Measurements from ENCODE around the gene SLC2A13.
"Not testable (repeated sequence)": the region's sequence is repeated elsewhere in the genome, so short reads cannot be mapped to it uniquely, and the experiment has no call there.

Gene SLC2A13

GRCh38 chr12:39868328-39868725, 237.6 kb downstream of the SLC2A13 start:
- DNase-seq (ENCODE audit: low read depth, low spot score), result no peak

- no peak for DNase-seq (ENCODE audit: low read depth, low spot score)
Measured at GRCh38 chr12:39867631-39868327, 238.1 kb downstream of the SLC2A13 start.

DNA sequence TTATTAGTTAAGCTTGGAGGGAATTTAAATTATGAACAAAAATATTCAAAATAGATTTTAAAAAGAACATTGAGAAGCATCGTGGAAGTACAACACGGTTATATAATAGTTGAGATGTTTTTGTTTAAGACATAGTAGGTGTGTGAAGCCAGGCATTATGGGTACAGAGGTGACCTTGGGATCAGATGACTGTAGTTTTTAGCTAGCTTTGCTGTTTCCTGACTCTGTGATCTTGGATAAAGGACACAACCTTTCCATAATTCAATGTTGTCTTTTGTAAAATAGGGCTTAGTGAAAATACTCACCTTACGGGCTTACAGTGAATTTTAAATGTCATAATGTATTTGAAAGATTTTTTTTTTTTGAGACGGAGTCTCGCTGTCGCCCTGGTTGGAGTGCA, 239.7 kb downstream of the SLC2A13 start:
- DNase-seq (ENCODE audit: low read depth, low spot score), result no peak

- no peak for DNase-seq (ENCODE audit: low read depth, low spot score)
Measured at GRCh38 chr12:39860695-39861094, 245.2 kb downstream of the SLC2A13 start.

DNA sequence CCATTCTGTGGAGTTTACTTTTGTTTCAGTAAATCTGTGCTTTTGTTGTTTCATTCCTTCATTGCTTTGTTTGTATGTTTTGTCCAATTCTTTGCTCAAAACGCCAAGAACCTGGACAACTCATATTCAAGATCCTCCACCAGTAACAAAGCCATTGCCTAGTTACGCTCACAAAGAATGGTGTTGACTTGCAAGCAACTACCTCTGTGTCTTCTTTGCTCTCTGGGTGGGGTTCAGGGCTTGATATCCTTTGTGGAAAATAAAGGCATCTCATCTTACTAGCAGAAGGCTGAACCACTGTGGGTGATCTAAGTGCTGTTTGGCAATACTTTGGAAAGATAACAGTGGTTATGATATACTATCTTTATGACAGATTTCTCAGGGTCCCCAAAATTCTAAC, 252.9 kb downstream of the SLC2A13 start:
- no peak for DNase-seq (ENCODE audit: low read depth, low spot score)

GRCh38 chr12:39852346-39852745, 253.5 kb downstream of the SLC2A13 start:
- DNase-seq (ENCODE audit: low read depth, low spot score), result no peak

DNA sequence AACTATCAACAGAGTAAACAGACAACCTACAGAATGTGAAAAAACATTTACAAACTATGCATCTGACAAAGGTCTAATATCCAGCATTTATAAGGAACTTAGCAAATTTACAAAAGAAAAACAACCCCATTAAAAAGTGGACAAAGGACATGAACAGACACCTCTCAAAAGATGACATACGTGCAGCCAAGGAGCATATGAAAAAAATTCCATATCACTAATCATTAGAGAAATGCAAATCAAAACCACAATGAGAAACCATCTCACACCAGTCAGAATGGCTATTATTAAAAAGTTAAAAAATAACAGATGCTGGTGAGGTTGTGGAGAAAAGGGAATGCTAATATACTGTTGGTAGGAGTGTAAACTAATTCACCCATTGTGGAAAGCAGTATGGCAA, 257.7 kb downstream of the SLC2A13 start:
- not testable (repeated sequence) for DNase-seq (ENCODE audit: low read depth, low spot score)

DNA sequence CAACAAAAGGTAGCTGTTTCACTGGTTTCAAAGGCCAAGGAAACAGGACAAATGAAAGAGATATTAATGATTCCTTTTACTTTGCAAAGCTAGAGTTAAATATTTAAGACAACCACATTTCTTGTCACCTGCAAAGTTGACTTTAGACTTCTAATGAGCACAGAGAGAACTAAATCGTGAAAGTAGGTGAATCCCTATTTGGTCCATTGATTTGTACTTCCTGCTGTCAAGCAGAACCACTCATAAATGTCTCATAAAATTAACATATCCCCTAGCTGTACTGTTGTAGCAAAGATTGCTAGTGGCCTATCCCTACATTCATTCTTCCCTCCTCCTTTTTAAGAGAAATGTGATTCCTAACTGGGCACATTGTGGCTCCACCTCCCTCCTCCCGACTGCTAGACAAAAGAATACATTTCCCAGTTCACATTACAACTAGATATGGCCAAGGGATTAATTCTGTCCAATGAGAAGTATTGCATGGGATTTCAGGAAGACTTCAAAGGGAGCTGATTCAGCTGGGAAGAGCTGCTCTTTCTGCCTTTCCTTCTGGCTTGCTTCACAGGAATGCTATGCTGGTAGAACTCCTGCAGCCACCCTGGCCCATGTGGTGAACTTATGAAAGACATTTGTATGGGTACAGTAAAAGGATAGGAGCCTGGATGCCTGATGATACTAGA, 258.8 kb downstream of the SLC2A13 start:
- no peak for DNase-seq (ENCODE audit: low read depth, low spot score)

DNA sequence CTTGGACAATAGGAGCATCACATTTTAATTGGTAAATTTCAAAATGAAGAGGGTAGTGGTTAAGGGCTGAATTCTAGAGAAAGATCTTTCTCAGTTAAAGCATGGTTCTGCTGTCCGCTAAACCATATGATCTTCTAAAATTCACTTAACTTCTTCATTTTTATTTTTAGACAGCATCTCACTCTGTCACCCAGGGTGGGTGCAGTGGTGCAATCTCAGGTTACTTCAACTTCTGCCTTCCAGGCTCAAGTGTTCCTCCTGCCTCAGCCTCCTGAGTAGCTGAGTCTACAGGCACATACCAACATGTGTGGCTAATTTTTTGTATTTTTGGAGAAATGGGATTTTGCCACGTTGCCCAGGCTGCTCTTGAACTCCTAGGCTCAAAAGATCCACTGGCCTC, 259.6 kb downstream of the SLC2A13 start:
- DNase-seq (ENCODE audit: low read depth, low spot score), result no peak

- no peak for DNase-seq (ENCODE audit: low read depth, low spot score)
Measured at GRCh38 chr12:39840422-39840821, 265.5 kb downstream of the SLC2A13 start.

DNA sequence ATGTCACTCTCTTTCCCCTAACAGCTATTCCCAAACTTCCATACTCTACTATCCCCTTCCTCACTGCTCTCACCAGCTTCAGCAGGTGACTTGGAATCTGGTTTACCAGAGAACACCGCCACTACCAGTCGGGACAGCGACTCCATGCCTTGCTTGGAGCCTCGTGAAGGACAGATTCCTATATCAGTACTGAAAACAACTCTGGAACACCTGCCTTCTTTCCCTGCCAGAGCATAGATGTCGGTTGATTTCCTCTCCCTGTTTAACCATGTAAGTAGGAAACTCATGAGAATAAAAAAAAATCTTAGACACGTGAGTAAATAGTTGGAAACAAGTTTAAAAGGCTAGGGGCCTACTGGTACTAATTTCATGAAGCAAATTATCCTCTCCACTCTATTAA, 266.8 kb downstream of the SLC2A13 start:
- DNase-seq (ENCODE audit: low read depth, low spot score), result no peak

DNA sequence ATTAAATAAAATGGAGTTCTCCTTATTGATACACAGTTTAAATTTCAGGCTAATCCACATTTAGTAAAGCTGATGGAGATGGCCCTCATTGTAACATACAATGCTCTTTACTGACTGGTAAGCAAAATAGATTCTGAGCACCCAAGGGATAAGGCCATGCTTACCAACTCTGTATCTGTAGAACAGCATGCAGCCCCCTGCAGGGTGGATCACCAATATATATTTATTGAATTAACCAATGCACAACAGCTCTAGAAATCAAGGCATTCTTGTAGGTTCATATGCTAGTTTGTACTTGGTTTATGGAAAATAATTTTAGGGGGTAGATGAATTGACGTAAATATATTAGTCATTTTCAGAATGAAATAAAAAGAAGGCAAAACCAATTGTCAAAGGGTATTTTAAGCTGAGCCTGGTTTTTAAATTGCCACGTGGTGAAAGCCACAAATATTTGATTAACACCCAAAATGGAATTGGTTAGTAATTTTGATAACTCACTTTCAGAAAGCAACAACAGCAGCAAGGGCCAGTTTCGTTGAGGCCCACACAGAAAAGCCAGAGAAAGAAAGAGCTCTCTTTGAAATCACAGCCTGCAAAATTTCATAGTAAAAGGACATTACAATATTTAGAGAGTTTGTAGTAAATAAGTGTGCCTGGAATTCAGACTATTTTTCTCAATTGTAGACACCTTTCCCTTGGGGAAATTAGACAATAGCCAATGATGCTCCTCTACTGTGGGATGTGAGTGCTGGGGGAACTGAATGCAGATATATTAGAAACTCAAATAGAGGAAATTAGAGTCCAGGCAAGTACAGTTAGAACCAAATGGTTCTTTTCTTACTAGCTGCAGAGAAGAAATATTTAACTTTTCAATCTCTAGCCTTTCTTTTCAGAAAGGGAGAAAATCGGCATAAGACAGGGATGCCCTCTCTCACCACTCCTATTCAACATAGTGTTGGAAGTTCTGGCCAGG, 270.1 kb downstream of the SLC2A13 start:
- no peak for DNase-seq (ENCODE audit: low read depth, low spot score)

DNA sequence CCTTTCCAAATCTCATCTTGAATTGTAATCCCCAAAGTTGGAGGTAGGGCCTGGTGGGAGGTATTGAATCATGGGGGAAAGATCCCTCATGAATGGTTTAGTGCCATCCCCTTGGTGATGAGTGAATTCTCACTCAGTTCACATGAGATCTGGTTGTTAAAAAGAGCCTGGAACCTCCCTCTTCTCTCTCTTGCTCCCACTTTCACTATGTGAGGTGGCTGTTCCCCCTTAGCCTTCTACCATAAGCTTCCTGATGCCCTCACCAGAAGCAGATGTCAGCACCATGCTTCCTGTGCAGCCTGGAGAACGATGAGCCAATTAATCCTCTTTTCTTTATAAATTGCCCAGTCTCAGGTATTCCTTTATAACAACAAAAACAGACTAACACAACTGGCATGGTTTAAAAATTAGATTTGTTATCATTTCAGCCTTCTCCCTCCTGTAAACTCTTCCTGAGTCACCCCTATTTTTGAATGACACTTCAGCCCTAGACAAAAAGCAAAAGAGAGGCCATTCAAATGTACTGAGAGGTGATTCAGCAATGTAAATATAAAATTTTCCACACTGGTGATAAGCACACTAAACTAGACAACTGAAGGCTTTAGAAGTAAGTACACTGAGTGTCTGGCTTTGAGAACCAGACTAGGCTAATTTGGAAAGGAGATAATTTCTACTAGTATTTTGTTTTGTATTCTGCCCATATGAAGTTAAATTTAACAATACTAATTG, 274.1 kb downstream of the SLC2A13 start:
- DNase-seq (ENCODE audit: low read depth, low spot score), result no peak

DNA sequence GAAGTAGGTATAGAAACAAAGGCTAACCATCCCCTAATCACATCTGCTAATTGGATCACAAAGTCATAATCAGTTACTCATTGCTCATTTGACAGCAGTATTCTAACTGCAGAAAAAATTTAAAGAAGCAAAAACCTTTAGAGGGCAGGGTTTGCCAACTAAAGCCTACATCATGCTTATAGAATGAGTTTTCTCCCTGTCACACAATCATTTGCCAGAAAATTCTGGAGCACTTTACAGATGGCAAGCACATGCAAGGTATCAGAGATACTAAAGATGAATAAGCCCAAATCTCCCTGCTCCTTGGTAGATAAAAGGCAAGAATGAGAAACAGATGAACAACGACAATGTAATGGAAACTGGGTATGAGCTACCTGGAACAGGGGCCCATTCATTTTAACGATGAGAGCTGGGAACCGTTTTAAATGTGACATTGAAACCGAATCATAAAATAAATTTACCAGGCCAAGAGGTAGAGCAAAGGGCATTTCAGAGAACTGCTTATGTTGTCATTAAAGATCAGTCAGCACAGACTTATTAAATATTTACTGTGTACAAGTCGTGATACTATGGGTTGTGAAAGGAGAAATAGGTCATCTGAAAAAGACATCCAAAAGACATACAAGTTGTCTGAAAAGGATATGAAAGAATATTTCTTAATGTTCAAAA, 274.9 kb downstream of the SLC2A13 start:
- no peak for DNase-seq (ENCODE audit: low read depth, low spot score)

GRCh38 chr12:39830171-39830570, 275.7 kb downstream of the SLC2A13 start:
- DNase-seq (ENCODE audit: low read depth, low spot score), result no peak

DNA sequence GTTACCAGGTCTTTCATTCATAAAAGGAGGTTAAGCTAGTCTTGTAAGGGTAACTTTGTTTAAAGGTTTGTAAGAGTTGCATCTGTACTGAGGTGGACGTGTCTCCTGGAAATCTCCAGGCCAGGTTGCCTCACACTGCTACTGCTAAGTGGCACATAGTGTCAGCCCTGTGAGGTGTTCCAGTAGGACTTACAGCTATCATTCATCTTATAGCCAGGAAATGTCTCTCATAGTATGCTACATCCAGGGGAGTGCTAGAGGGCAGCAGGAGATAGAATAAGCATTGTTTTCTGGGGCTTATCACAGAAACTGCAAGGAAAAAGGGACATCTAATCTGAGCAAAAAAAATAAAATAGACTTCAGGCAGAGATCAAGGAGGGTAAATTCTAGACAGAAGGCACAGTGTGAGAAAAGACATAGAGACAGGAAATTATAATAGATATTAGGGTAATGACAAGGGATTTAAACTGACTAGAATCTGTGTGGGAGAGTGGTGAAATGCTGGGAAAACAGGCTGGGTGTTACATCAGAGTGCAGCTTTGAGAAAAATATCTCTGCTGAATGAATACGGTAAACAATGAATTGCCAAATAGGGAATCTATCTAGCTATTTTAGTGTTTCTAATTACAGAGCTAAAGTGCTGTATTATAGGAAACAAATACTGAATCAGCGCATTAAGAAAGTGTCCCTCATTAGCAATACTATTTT, 281.2 kb downstream of the SLC2A13 start:
- no peak for DNase-seq (ENCODE audit: low read depth, low spot score)

DNA sequence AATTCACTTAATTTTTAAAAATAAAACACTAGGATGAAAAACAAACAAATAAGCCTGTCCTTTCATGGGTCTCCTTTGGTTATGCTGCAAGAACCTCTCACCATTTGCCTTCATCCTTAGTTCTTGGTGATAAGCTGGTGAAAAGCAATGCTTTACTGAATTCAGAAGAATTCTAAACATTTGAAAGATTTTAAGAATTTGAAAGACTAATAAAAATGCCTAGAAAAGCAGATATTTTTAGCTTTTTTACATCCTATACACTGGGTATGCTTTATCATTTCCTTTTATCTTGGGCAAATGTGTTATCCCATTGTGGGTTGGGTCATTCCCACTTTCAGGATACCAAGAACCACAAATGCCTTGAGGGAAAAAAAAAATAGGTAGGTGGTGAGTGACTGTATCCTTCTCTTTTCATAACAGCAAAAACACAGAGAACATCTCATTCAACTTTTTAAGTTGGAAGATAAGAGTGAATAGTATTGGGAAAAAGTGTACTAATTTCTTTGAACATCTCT, 289.2 kb downstream of the SLC2A13 start:
- no peak for DNase-seq (ENCODE audit: low read depth, low spot score)

DNA sequence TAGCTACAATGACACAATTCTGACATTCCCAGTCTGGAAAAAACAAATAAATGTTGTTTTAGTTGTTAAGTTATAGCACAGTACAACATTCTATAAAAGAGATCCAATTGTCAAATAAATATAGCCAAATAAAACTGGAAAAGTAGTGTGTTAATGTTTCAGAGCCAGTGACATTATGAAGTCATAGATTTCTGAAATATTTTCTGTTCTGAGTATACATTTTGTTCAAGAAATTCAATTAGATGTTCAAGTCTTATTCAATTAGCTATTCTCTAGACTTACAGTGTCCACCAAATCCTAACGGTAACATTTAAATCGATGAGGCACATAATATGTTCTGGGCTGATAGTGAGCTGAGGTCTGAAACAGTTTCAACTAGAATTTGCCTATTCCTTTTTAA, 290.1 kb downstream of the SLC2A13 start:
- no peak for DNase-seq (ENCODE audit: low read depth, low spot score)

DNA sequence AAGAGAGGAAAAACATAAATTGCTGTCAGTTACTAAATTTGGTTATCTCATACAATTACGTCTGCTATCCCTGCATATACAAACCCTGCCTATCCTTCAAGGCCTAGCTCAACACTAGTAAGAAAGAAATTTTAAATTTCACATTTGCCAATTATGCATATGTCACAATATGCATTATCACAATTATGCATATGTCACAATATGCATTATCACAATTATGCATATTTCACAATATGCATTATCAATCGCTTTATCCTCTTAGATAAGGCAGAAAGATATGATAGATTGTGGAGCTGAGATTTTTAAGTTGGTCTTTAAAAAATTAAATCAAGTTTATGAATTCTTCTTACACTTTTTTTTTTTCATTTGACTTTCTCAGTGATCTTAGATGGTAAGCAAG, 291.3 kb downstream of the SLC2A13 start:
- no peak for DNase-seq (ENCODE audit: low read depth, low spot score)

DNA sequence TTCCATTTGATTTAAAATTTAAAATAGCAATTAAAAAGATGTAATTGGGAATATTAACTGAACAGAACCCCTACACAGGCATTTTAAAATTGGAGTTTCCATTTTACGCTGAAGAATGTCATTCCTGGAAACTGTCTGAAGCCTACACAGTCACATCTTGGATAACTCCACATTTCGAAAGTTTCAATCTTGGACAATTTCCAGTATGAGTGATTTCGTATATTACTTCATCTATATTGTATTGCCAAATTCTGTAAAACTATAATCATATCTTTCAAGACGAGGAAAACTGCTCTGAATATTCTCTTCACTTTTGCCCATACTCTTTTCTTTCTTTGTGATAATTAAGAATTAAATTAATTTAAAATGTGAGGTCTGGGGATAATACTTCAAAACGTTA, 292.1 kb downstream of the SLC2A13 start:
- DNase-seq (ENCODE audit: low read depth, low spot score), result no peak

Measured in iPS DF 19.7 (cell line).